Fibroblast of peridontal ligament (primary cell): Measurements from ENCODE around the gene FAM3B.
A peak's percentile ranks its signal among the peaks of the same experiment; 100 is the strongest.
"Not testable (repeated sequence)": the region's sequence is repeated elsewhere in the genome, so short reads cannot be mapped to it uniquely, and the experiment has no call there.

Experiments
- DNase-seq: peaks from one replicate; pipeline ENCODE4 v3.0.0-alpha.2; 2010; ENCODE audit errors: extremely low read depth

The FAM3B gene, protein sequence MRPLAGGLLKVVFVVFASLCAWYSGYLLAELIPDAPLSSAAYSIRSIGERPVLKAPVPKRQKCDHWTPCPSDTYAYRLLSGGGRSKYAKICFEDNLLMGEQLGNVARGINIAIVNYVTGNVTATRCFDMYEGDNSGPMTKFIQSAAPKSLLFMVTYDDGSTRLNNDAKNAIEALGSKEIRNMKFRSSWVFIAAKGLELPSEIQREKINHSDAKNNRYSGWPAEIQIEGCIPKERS

GRCh38 chr21:41316200-41317062 is at the start of gene FAM3B:
FAM3B (plus strand) TSS chr21:41316801; CDS start chr21:41316880, 79 bp downstream.
- DNase-seq = no peak

DNA sequence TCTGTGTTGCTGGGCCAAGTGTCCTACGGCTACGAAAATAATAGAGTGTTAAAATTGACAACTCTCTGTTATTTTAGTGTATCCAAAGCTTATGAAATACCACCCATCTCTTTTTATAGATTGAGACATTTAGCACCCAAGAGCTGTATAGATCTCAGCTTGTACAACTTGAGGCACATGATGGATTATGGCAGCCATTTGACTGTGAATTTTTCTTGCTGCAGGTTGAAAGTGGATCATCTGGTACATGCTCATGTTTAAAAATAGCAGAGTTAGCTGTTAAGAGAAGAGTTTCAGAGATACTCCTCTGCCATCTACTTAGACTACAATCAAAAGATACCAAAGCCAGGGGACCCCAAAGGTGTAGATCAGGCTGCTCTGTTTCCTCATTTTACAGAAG is 49.3 kb upstream of the FAM3B start:
- DNase-seq = no peak

DNA sequence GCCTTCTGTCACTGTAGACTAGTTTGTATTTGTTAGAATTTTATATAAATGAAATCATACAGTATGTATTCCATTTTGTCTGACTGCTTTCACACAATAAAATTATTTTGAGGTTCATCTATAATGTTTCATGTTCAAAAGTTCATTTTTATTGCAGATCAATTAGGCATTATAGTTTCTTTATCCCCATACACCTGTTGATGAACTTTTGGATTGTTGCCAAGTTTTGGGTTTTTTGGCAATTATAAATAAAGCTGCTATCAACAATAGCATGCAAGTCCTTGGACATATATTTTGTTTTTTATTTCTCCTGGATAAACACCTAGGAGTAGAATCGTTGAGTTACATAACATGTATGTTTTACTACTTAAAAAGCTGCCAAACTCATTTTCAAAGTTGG is 47.1 kb upstream of the FAM3B start:
- no peak for DNase-seq

- DNase-seq = no peak
These were observed 39.4 kb upstream of the FAM3B start for GRCh38 chr21:41277196-41277595.

GRCh38 chr21:41277846-41278245 is 38.8 kb upstream of the FAM3B start:
- no peak for DNase-seq

DNA sequence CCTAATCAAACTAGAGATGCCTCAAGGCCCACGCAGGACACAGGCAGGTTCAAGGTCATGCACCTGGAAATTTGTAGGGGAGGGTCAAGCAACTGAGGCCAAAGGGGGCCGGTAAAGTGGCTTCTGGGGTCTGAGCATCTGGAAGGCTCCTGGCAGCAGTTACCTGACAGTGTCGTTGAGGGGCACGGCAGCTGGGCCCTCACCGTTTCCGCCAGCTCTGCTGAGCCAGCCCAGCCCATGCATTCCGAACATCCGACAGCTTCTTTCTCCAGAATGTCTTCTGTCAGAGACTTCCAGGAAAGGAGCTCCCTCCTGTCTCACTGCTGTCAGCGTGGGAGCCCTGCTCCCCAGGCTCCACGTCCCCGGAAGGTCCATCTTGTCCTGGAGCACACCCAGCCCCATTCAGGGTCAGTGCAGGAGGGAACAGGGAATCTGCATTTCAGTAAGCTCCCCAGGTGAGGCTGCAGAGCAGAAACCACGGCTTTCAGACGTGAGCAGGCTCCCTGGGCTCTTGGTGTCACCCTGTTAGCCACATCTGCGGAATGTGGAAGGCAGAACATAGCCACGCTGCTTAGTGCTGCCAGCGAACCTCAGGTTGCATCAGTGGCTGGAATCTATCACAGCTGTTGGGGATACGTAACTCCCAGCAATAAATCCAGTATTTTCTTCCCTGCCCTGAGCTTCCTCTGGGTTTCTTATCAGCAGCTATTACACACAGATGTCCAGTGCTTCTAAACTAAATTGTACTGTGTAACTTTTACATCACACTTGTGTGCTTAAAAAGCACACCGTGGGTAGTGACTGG is 36.3 kb upstream of the FAM3B start:
- peak; percentile 18 for DNase-seq

- DNase-seq = no peak
These were observed 34.2 kb upstream of the FAM3B start for GRCh38 chr21:41282412-41282811.

DNA sequence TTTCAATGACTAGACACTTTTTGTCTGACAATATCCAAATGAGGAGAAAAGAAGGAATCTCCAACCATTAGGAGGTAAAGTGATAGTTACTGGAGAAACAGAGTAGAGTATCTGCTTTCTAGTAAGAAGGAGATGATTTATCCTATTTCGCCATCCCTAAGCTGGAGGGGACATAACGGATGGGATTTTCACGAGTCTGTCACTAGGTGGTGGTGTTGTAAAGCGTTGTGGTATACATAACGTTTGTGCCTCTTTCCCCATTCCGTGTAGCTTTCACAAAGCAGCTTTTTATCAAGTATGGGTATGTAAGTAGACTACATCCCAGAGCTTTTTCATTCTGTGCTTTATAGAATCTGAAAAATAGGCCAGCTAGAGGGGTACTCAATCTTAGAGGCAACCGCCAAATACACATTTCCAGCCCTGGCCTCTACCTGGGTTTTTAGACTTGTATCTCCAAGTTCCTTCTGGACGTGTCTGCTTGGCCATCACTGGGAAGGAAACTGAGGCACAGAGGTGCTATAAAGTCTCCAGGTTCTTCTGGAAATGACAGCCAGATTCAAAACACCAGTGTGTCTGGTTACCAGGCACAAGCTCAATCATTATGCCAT is 33.3 kb upstream of the FAM3B start:
- peak; percentile 92 for DNase-seq

DNA sequence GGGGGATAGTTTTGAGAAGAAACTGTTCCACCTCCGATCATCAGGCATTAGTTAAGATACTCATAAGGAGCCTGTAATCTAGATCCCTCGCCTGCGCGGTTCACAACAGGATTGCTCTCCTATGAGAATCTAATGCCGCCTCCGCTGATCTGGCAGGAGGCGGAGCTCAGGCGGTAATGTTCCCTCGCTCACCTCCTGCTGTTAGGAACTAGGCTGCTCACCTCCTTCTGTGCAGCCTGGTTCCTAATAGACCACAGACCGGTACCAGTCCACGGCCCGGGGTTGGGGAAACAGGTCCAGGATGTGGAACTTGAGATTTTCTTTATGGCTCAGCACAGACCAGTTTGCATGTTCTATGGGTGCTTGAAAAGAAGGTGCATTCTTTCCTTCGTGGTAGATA is 27.2 kb upstream of the FAM3B start:
- no peak for DNase-seq

DNA sequence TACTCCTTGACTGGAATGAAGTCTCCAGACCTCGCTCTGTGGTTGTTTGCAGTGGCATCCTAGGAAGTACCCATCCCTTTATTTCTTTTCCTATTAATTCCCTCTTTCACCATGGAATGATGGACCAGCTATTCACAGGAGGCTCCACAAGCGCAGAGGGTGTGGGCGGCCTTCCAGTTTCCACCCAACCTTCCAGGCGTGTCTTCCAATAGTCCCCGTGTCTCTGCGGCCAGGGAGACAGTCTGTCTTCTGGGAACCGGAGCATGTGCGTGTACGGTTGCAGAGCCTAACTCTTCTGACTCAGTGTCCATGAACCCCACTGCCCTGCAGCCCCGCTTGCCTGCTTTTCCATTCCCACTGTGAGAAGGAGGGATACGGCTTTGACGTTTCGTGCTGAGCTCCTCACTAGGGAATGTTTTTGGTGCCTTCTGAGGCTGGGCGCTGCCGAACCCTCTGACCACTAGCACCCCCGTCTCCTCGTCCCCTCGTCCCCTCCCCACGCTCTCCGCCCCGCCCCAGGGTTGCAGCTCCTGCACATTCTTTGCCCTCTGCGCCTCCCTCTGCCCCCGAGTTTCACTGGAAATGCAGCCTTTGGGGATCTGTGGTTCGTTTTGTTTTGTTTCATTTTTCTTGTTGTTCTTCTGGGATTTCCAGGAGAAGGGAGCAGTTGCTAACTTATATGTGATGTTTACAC is 26.3 kb upstream of the FAM3B start:
- DNase-seq = peak; percentile 3

GRCh38 chr21:41294548-41295231 is 21.9 kb upstream of the FAM3B start:
- no peak for DNase-seq

- DNase-seq = no peak
These were observed 20.8 kb upstream of the FAM3B start for GRCh38 chr21:41295721-41296254.

DNA sequence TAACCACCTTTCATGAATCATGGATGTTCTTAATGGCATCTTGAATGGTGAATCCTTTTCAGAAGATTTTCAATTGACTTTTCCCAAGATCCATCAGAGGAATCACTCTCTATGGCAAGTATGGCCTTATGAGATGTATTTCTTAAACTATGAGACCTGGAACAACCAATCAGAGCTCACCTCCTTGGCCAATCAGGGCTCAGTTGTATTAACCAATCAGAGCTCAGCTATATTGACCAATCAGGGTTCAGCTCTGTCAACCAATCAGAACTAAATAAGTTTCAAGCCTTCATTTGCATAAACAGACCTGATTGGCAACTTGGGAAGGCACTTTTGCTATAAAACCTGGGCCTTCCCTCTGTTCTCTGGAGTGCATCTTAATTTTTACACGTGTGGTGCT is 13.6 kb upstream of the FAM3B start:
- DNase-seq = no peak

DNA sequence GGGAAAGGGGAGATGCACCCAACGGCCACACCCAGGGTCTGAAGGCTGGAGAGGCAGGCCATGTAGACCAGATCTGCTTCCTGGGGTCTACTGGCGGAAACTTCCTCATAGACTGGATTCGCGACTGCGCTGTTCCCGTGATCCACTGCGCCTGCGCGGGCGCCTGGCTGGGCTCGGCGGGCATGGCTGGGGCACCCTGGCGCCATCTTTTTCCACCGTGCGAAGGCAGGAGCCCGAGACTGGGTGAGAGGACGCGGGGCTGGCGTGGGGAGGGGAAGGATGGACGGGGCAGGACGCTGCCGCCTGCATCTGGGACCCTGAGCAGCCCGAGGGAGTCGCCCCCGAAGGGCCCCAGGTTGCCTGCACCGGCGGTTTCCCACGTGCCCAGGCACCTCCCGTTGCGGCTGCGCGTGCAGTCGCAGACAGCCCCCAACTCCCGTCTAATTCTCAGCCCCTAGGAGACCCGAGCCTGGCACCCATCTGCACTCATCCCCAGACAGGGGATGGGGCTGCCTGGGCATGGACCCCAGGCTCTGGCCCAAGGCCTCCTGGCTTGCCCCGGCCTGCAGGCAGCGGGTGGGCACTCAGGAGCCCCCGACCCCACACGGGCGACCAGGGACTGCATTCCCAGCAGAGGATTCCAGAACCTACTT is 12.4 kb upstream of the FAM3B start:
- no peak for DNase-seq

DNA sequence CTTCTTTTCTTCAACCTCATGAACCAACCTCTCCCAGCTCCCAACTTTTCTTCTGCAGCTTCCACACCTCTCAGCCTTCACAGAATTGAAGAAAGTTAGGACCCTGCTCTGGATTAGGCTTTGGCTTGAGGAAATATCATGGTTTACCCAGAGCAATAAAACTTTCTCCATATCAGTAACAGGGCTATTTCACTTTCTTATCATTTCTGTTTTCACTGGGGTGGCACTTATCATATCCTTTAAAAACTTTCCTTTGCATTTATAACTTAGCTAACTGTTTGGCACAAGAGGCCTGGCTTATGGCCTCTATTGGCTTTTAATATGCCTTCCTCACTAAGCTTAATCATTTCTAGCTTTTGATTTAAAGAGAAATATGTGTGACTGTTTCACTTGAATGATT is 9.4 kb upstream of the FAM3B start:
- no peak for DNase-seq

GRCh38 chr21:41313285-41314164 is 3.1 kb upstream of the FAM3B start:
- DNase-seq = not testable (repeated sequence)

DNA sequence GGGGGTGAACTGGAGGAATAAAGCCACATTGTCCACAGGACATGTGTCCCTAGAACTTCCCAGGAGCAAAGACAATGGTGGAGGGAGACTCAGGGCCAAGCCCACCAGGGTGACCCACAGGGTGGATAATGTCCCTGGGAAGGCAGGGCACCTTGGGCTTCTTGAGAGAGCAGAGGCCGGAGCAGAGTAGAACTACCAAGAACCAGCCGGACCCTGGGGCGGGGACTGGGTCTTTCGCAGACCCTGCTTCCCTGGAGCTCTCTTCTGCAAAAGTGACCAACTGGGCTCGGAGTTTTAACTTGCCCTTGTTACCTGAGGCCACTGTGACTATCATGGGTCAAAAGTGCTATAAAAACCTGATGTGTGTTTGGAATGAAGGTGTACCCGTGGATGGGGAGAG is 875 bp upstream of the FAM3B start:
- DNase-seq = no peak

DNA sequence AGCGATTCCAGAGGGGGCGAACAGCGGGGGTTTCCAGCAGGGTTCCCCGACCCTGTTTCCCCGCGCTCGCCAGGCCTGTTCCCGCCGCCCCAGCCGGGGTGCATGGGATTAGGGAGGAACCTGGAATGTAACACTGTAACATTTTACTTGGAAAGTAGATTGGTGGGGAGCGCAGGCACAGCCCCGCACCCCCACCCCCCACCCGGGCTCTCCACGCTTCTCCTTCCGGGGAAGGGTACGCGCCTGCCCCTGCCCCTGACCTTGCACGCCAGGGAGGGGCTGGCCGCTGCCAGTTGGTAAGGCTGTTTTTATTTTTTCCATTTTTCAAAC is 427 bp downstream of the FAM3B start:
- no peak for DNase-seq

- DNase-seq = no peak
These were observed 857 bp downstream of the FAM3B start for GRCh38 chr21:41317458-41317857.
